DOHH2 (cell line): ENCODE measurements around the gene CPEB4.

Experiments
- H3F3A ChIP-seq: fragments of 200-600 bp; sonication (generic), shearing (Covaris generic); 2 replicates; pipeline ENCODE4 v1.6.0; 2016; ENCODE audit warnings: antibody characterized with exemption, mild to moderate bottlenecking; ENCODE audit not compliant: control insufficient read depth, insufficient read depth
- H3K27ac ChIP-seq: fragments of 200-600 bp; sonication (generic); 2 replicates; pipeline ENCODE4 v1.5.1; 2014; ENCODE audit warnings: low read depth, mild to moderate bottlenecking, low read length, moderate library complexity
- H3K27me3 ChIP-seq: fragments of 200-600 bp; sonication (generic); 2 replicates; pipeline ENCODE4 v1.6.1; 2014; ENCODE audit warnings: mild to moderate bottlenecking, low read length, mixed read lengths; ENCODE audit not compliant: control insufficient read depth
- H3K36me3 ChIP-seq: fragments of 200-600 bp; sonication (generic); 2 replicates; pipeline ENCODE4 v1.6.1; 2014; ENCODE audit warnings: mild to moderate bottlenecking, low read length, moderate library complexity, mixed read lengths; ENCODE audit not compliant: control insufficient read depth
- H3K4me1 ChIP-seq: fragments of 200-600 bp; sonication (generic); 2 replicates; pipeline ENCODE4 v1.6.1; 2014; ENCODE audit warnings: mild to moderate bottlenecking, low read length, mixed read lengths; ENCODE audit not compliant: control insufficient read depth
- H3K4me2 ChIP-seq: fragments of 200-600 bp; sonication (generic); 2 replicates; pipeline ENCODE4 v1.6.0; 2014; ENCODE audit warnings: mild to moderate bottlenecking, low read length, moderate library complexity
- H3K4me3 ChIP-seq: fragments of 200-600 bp; sonication (generic); 2 replicates; pipeline ENCODE4 v1.5.1; 2014; ENCODE audit warnings: mild to moderate bottlenecking, low read length, mixed read lengths
- H3K79me2 ChIP-seq: fragments of 200-600 bp; sonication (generic); 2 replicates; pipeline ENCODE4 v1.6.1; 2014; ENCODE audit warnings: mild to moderate bottlenecking, low read length, mixed read lengths; ENCODE audit not compliant: control insufficient read depth
- H3K9me2 ChIP-seq: fragments of 200-600 bp; sonication (generic); replicated peaks from 2 replicates; pipeline ENCODE4 v1.6.1; 2014; ENCODE audit warnings: mild to moderate bottlenecking, low read length, mixed read lengths; ENCODE audit not compliant: control insufficient read depth
- H3K9me3 ChIP-seq: fragments of 200-600 bp; sonication (generic); 2 replicates; pipeline ENCODE4 v1.6.1; 2014; ENCODE audit warnings: antibody characterized with exemption, low read length, mixed read lengths; ENCODE audit not compliant: control insufficient read depth, insufficient read depth
- H4K20me1 ChIP-seq: fragments of 200-600 bp; sonication (generic); 2 replicates; pipeline ENCODE4 v1.6.0; 2014; ENCODE audit warnings: low read depth, mild to moderate bottlenecking, antibody characterized with exemption, low read length, moderate library complexity; ENCODE audit not compliant: control insufficient read depth, insufficient read depth
- EZH2phosphoT487 ChIP-seq: fragments of 200-600 bp; sonication (generic); IDR thresholded peaks from 2 replicates; pipeline ENCODE4 v1.6.1; 2017; ENCODE audit warnings: borderline replicate concordance, mild to moderate bottlenecking, antibody characterized with exemption, low read length, moderate library complexity, mixed read lengths
- TF ChIP-seq, protein P1 (sequence below): fragments of 200-600 bp; sonication (generic); IDR thresholded peaks from one replicate; pipeline ENCODE4 v1.5.1; 2014; ENCODE audit warnings: antibody characterized with exemption, mild to moderate bottlenecking, low read depth, low read length; ENCODE audit not compliant: poor library complexity, severe bottlenecking

The CPEB4 gene

DNA sequence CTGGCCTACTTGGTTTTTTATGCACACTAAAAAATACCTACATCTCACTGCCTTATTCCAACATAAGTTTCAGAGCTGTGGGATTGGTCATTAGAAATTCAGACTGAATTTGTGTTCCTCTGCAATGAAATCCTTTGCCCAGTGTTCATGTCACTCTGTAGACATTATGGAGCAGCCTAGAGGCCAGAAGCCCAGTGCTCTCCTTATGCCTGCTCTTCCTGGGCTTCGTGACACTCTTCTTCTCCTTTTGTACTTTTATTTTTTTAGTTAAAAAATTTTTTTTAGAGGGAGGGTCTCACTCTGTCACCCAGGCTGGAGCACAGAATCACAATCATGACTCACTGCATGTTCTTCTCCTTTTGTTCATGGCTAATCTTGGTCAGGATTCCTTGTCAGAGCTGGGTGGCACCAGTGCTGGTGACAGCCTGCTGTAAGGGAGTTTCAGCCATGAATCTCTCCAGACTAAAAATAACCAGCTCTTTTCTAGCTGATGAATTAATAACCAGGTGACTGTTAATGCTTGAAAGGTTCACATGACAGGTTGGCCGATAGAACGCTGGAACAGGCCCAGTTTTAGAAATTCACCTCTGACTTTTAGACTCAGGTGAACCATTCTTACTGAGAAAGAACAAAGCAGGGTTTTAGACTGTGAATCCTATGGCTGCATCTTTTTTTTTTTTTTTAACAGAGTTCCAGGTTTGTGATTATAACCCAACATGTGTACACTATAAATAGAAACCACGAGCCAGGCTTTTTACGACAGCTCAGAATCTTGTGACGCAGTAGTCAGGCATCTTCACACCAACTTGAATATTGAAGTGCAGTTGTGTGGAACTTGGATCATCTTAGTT lies 66.7 kb downstream of the CPEB4 start:
- TF ChIP-seq EZH2phosphoT487, result no peak
- TF ChIP-seq, protein P1, sequence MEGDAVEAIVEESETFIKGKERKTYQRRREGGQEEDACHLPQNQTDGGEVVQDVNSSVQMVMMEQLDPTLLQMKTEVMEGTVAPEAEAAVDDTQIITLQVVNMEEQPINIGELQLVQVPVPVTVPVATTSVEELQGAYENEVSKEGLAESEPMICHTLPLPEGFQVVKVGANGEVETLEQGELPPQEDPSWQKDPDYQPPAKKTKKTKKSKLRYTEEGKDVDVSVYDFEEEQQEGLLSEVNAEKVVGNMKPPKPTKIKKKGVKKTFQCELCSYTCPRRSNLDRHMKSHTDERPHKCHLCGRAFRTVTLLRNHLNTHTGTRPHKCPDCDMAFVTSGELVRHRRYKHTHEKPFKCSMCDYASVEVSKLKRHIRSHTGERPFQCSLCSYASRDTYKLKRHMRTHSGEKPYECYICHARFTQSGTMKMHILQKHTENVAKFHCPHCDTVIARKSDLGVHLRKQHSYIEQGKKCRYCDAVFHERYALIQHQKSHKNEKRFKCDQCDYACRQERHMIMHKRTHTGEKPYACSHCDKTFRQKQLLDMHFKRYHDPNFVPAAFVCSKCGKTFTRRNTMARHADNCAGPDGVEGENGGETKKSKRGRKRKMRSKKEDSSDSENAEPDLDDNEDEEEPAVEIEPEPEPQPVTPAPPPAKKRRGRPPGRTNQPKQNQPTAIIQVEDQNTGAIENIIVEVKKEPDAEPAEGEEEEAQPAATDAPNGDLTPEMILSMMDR, result no peak
- Histone ChIP-seq H4K20me1 (no peaks in the 10 kb centered on the region), H3K4me2 (no peak overlapping the region), H3K36me3 (peaks cover 22% of the 10 kb centered on the region), H3K27me3 (no peaks in the 10 kb centered on the region), H3F3A (no peaks in the 10 kb centered on the region), H3K27ac (no peak overlapping the region), H3K9me2 (no peaks in the 10 kb centered on the region), H3K79me2 (no peaks in the 10 kb centered on the region), H3K4me3 (no peak overlapping the region), H3K4me1 (no peaks in the 10 kb centered on the region), H3K9me3 (no peaks in the 10 kb centered on the region)

DNA sequence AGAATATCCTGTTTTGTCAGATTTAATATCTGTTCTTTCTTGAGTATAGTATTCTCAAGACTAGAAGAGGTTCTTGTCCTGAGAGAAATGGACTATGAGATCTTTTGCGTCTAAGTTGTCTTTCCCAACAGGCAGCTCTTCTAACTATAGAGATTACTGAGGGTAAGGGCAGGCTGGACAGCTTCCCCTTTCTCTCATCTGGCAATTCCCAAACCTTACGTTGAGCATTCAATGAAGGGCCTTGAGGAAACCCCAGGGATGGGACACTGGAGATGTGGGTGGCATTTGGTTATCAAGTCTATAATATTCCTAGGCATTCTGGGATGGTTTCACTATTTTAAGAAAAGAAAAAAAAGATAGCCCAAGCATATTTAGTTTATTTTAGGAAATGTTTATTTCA lies 72.8 kb downstream of the CPEB4 start:
- no peaks in the 10 kb centered on the region for H3F3A ChIP-seq
- H3K4me1 ChIP-seq, result no peaks in the 10 kb centered on the region
- H3K27ac ChIP-seq, result no peak overlapping the region
- no peaks in the 10 kb centered on the region for H4K20me1 ChIP-seq
- H3K79me2 ChIP-seq, result no peaks in the 10 kb centered on the region
- H3K9me2 ChIP-seq, result no peaks in the 10 kb centered on the region
- no peak overlapping the region for H3K4me3 ChIP-seq
- no peaks in the 10 kb centered on the region for H3K36me3 ChIP-seq
- no peaks in the 10 kb centered on the region for H3K9me3 ChIP-seq
- no peak for TF ChIP-seq EZH2phosphoT487
- TF ChIP-seq, protein P1, result no peak
- H3K27me3 ChIP-seq, result no peaks in the 10 kb centered on the region
- no peak overlapping the region for H3K4me2 ChIP-seq

DNA sequence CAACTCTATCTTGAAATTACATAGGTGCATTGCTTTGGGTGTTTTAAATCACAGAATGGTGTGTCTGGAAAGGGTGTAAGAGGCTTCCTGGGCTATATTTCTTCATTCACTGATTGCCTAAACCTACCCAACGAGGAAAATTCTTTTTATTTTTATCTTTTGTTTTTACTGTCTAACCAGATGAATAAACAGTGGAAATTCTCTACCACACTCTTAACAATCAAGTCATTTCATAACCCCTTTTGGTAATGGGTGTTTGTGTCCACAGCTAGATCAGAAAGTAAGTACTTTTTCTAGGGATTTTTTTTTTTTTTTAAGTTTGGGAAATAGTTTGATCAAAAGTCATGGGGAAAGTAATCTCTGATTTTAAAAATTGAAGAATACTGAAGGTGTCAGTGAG lies 73.3 kb downstream of the CPEB4 start:
- H3K4me1 ChIP-seq, result no peaks in the 10 kb centered on the region
- no peaks in the 10 kb centered on the region for H3K36me3 ChIP-seq
- TF ChIP-seq, protein P1, result no peak
- H3K27me3 ChIP-seq, result no peaks in the 10 kb centered on the region
- no peaks in the 10 kb centered on the region for H3K79me2 ChIP-seq
- no peaks in the 10 kb centered on the region for H4K20me1 ChIP-seq
- H3K4me2 ChIP-seq, result no peak overlapping the region
- no peaks in the 10 kb centered on the region for H3K9me3 ChIP-seq
- no peak overlapping the region for H3K27ac ChIP-seq
- H3F3A ChIP-seq, result no peaks in the 10 kb centered on the region
- H3K9me2 ChIP-seq, result no peaks in the 10 kb centered on the region
- H3K4me3 ChIP-seq, result no peak overlapping the region
